K562 (cell line): ENCODE data around the gene PPP1R12B. TPM values are rescaled to one million over a fixed set of nuclear protein-coding genes. Genes with fewer than 3 reads are reported as not detected.
"Not testable (repeated sequence)": the region's sequence is repeated elsewhere in the genome, so short reads cannot be mapped to it uniquely, and the experiment has no call there.

ENCODE experiments used
- ATAC-seq: fragments of 200-7000 bp; cut with Tn5 transposase; 3 replicates; pipeline ENCODE4 v1.9.1; 2020; ENCODE audit warnings: moderate library complexity
- BruUV-seq: library from RNA; stranded (reverse); fragments of 400-500 nt; replicated peaks from 2 replicates; lab custom pipeline; 2021; lab: Mats Ljungman, UMichigan
- CTCF ChIA-PET: fragments of 300-600 bp; formaldehyde crosslinking; extraction: SDS; loops from one replicate; lab custom pipeline; 2021; ENCODE audit warnings: low intra/inter-chr PET ratio; lab: Yijun Ruan, JAX
- POLR2A ChIA-PET: fragments of 300-600, 350-650 bp; sonication (Branson Sonifier 250); formaldehyde crosslinking; extraction: SDS; loops from one replicate; lab custom pipeline; 2021; ENCODE audit warnings: antibody characterized with exemption, inconsistent platforms; lab: Yijun Ruan, JAX
- DNase-seq, 4 experiments: peaks; one replicate each; pipeline versions ENCODE4 v3.0.0 to v3.0.0-alpha.2; 2011 to 2018; ENCODE audit warnings: low spot score in 3 of 4, mixed read lengths in 3 of 4; ENCODE audit errors: extremely low read depth in 1 of 4
- FAIRE-seq: peaks from 2 replicates; lab custom pipeline; 2011; peaks lifted over from hg19 to GRCh38; lab: Jason Lieb, UNC
- H2AFZ ChIP-seq: 2 replicates; pipeline ENCODE4 v1.6.0; 2011; ENCODE audit warnings: low read depth, low read length, control low read depth, inconsistent platforms
- H3K27ac ChIP-seq: fragments of 200-600 bp; 3 replicates; pipeline ENCODE4 v1.8.0; 2011; ENCODE audit warnings: low read depth, mild to moderate bottlenecking, control low read depth, inconsistent platforms, low read length, moderate library complexity, mixed read lengths; ENCODE audit errors: extremely low read depth
- H3K27me3 ChIP-seq, 2 experiments: fragments of 300-600 bp in 1 of 2; 2 replicates in 1 of 2; 3 replicates in 1 of 2; pipeline versions ENCODE4 v1.6.0 to v1.8.0; 2011; ENCODE audit warnings: inconsistent platforms in 2 of 2, low read length in 2 of 2, mild to moderate bottlenecking in 1 of 2, mixed read lengths in 1 of 2, moderate library complexity in 1 of 2; ENCODE audit not compliant: control insufficient read depth in 2 of 2, insufficient read depth in 2 of 2
- H3K36me3 ChIP-seq: fragments of 300-600 bp; 3 replicates; pipeline ENCODE4 v1.8.0; 2011; ENCODE audit warnings: mild to moderate bottlenecking, low read length, inconsistent platforms; ENCODE audit not compliant: control insufficient read depth, insufficient read depth
- H3K4me1 ChIP-seq, 2 experiments: fragments of 200-600 bp in 1 of 2; replicated peaks in 1 of 2; 2 replicates in 1 of 2; 3 replicates in 1 of 2; pipeline versions ENCODE4 v1.5.1 to v1.8.0; 2011; ENCODE audit warnings: inconsistent platforms in 2 of 2, low read length in 2 of 2, mild to moderate bottlenecking in 1 of 2, mixed read lengths in 1 of 2, moderate library complexity in 1 of 2; ENCODE audit not compliant: control insufficient read depth in 2 of 2, insufficient read depth in 2 of 2
- H3K4me2 ChIP-seq: 2 replicates; pipeline ENCODE4 v1.6.1; 2011; ENCODE audit warnings: low read length, control low read depth, inconsistent platforms, mixed read lengths; ENCODE audit not compliant: insufficient read depth
- H3K4me3 ChIP-seq: fragments of 200-600 bp; sonication (generic), shearing (Covaris generic); 2 replicates; pipeline ENCODE4 v1.5.1; 2016; ENCODE audit warnings: control low read depth, inconsistent platforms
- H3K79me2 ChIP-seq: fragments of 200-600 bp; 3 replicates; pipeline ENCODE4 v1.8.0; 2011; ENCODE audit warnings: low read length, inconsistent platforms; ENCODE audit not compliant: control insufficient read depth, insufficient read depth
- H3K9ac ChIP-seq, 2 experiments: 2 replicates each; pipeline versions ENCODE4 v1.6.0 to v1.6.1; 2011; ENCODE audit warnings: low read depth in 2 of 2, low read length in 2 of 2, control low read depth in 1 of 2, inconsistent platforms in 1 of 2, mild to moderate bottlenecking in 1 of 2, mixed read lengths in 1 of 2; ENCODE audit not compliant: insufficient read depth in 1 of 2
- H3K9me1 ChIP-seq: one replicate; pipeline ENCODE4 v1.6.0; 2011; ENCODE audit warnings: inconsistent platforms, mild to moderate bottlenecking, low read length, moderate library complexity; ENCODE audit not compliant: control insufficient read depth, insufficient read depth
- H3K9me3 ChIP-seq: replicated peaks from 2 replicates; pipeline ENCODE4 v1.5.1; 2011; ENCODE audit warnings: low read depth, low read length, inconsistent platforms; ENCODE audit not compliant: control insufficient read depth, insufficient read depth
- H4K20me1 ChIP-seq: replicated peaks from 2 replicates; pipeline ENCODE4 v1.6.1; 2011; ENCODE audit warnings: low read length, inconsistent platforms, mixed read lengths; ENCODE audit not compliant: control insufficient read depth, insufficient read depth
- WGBS: fragments of 100-300 bp; shearing (Covaris generic); methylation state at CpG from one replicate; pipeline ENCODE4 v1.1.6; 2016; ENCODE audit warnings: low coverage, mixed read lengths; ENCODE audit not compliant: insufficient coverage; ENCODE audit errors: missing lambda C conversion rate; 5-methylcytosine and 5-hydroxymethylcytosine counted together
- in situ Hi-C: fragments of 300-500 bp; cut with MboI; formaldehyde crosslinking; loops from 4 replicates; pipeline ENCODE4 v1.15.0; 2018; ENCODE audit warnings: inconsistent platforms, mixed read lengths
- intact Hi-C: fragments of 100-400 bp; cut with micrococcal nuclease; formaldehyde crosslinking; loops from 2 replicates; pipeline ENCODE4 v1.14.2; 2022
- polyA plus RNA-seq, 8 experiments: library from polyadenylated mRNA; depleted of rRNA in 4 of 8; stranded (reverse) in 5 of 8; unstranded in 3 of 8; fragments of >200 nt; fragmentation: Nextera tagmentation in 2 of 8; fragmentation: Illumina TruSeq in 1 of 8; extraction: Ambion mirVana in 2 of 8; extraction: Trizol in 1 of 8; gene quantifications; 2 replicates each; pipeline versions ENCODE4 v1.2.1 to v1.2.3, GENCODE V29; 2011 to 2014; ENCODE audit warnings: inconsistent platforms in 1 of 8, missing spikeins in 1 of 8
- total RNA-seq, 7 experiments: library from RNA; depleted of rRNA in 6 of 7; stranded (reverse); fragments of >200 nt in 6 of 7; fragmentation: Illumina TruSeq in 2 of 7; extraction: Trizol in 2 of 7; gene quantifications; 2 replicates each; pipeline versions ENCODE4 v1.2.1 to v1.2.3, GENCODE V29; 2011 to 2021; ENCODE audit warnings: low replicate concordance in 1 of 7

PPP1R12B gene
- total and polyA plus RNA-seq, 9 of the 15 experiments (the other 6 are each of a cell fraction or from before 2014, with no cell fraction given), result 0.73 to 16.9 (median 13.6) TPM

DNA sequence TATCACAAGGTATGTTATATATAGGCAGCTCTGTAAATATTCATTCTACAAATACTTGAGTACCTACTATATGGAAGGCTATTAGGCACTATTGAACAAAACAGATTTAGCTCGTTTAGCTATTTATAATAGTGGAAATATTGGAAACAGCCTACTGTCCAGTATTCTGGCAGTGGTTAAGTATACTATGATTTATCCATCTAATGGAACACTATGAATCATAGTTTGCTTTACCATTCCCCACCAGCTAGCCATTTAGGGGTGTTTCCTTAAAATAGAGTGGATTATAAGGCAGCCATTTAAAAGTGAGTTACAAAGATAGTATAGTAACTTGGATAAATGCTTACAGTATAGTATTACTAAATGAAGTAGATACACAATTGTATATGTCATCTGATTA lies 169.7 kb downstream of the PPP1R12B start:
- BruUV-seq, H3K9me3 ChIP-seq, in situ Hi-C loops, H4K20me1 ChIP-seq, H3K36me3 ChIP-seq, H3K79me2 ChIP-seq, POLR2A ChIA-PET, H3K27ac ChIP-seq, H2AFZ ChIP-seq, H3K4me2 ChIP-seq, ATAC-seq, H3K9me1 ChIP-seq, H3K9ac ChIP-seq, H3K4me1 ChIP-seq, FAIRE-seq, H3K4me3 ChIP-seq, DNase-seq, H3K27me3 ChIP-seq, intact Hi-C loops, CTCF ChIA-PET: not testable (repeated sequence)
- 28% methylated on average over 1 of the region's 1 CpG for WGBS

DNA sequence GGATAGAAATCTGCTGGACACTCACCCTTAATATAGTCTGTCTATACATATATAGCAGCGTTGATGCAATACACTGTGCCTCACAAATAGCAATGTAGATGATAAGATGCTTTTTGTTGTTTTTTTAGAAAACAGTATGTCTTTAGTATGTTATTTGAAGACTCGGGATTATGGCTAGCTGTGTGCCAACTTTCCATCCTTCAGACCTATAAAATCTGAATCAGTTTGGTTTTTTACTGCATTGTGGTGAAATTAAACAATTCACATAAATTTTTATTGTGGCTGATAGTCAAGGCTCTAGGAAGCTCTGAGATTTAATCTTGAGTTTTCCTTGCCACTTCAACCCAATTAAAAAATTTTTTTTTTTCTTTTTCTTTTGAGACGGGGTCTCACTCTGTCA lies 170.4 kb downstream of the PPP1R12B start:
- DNase-seq, ATAC-seq, H3K27ac ChIP-seq, H3K4me2 ChIP-seq, H3K4me1 ChIP-seq, H3K27me3 ChIP-seq, H3K9me3 ChIP-seq, in situ Hi-C loops, POLR2A ChIA-PET, H4K20me1 ChIP-seq, H3K9me1 ChIP-seq, CTCF ChIA-PET, BruUV-seq, H3K4me3 ChIP-seq, H3K79me2 ChIP-seq, H3K9ac ChIP-seq, H2AFZ ChIP-seq, H3K36me3 ChIP-seq, intact Hi-C loops, FAIRE-seq: not testable (repeated sequence)
- WGBS, result 80% methylated on average over 3 of the region's 3 CpGs

DNA sequence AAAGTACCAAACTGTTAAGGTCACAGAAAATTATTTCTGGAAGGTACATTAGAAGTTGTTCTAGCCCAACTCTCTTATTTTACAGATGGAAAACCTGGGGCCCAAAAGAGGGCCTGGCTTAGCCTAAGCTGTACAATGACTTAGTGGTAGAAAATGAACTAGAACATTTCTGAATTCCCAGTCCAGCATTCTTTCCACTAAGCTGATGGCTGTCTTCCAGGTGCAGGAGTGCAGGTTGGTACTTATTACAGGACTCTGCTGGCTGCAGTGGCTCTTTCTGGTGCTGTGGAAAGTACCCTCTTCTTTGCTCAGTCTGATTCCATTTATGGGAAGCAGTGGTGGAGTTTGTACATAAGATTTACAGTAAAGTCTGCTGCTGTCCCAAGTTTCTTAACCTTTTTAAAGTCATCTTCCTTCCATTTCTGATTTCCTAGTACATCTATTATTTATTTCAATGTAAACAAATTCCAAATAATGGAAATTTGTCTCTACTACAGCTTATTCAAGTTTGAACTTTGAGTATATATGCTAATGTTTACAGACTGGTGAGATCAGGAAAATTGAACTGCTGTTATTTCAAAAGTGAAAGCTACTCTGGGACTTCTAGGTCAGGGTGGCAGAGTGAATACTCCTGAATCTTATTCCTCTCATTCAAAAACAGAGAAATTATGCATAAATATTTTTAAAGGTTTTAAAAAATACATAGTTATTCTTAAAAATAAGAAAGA lies 171.8 kb downstream of the PPP1R12B start:
- ATAC-seq, in situ Hi-C loops, H3K27ac ChIP-seq, H2AFZ ChIP-seq, CTCF ChIA-PET, DNase-seq, H3K4me3 ChIP-seq, FAIRE-seq, H4K20me1 ChIP-seq, H3K4me1 ChIP-seq, H3K9ac ChIP-seq, H3K79me2 ChIP-seq, H3K4me2 ChIP-seq, H3K9me3 ChIP-seq, H3K36me3 ChIP-seq, intact Hi-C loops, H3K9me1 ChIP-seq, BruUV-seq, POLR2A ChIA-PET, H3K27me3 ChIP-seq: not testable (repeated sequence)

DNA sequence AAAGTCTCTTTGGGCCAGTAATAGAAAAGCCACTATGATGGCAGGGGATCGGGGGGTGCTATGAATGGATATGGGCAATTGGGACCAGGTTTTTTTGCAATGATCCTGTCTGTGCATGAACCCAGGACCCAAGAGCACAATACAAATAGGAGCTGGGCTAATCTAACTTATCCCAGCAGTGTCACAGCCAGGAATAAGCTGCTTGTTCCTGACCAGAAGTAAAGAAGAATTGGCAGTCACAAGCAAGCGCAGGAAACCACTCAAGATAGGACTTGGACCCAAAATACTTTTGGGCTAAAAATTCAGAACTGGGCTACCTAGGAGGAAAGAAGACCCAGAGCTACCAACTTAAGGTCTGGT lies 172.3 kb downstream of the PPP1R12B start:
- in situ Hi-C loops, FAIRE-seq, intact Hi-C loops: not testable (repeated sequence)

More for the DNA sequence above, 172.3 kb downstream of the PPP1R12B start:
- H3K9me1 ChIP-seq, H3K27me3 ChIP-seq, H3K27ac ChIP-seq, H3K4me1 ChIP-seq, H3K4me3 ChIP-seq, POLR2A ChIA-PET, H3K36me3 ChIP-seq, H4K20me1 ChIP-seq, H3K79me2 ChIP-seq, ATAC-seq, CTCF ChIA-PET, H2AFZ ChIP-seq, DNase-seq, H3K9ac ChIP-seq, BruUV-seq, H3K9me3 ChIP-seq, H3K4me2 ChIP-seq: not testable (repeated sequence)
- WGBS, result 100% methylated on average over 2 of the region's 2 CpGs
